Measurements from ENCODE around the gene PCNX4.

Gene PCNX4

GRCh38 chr14:60204104-60204842, 112.5 kb downstream of the PCNX4 start:
- Histone ChIP-seq H3K27ac (replicated peaks; ENCODE audit: low read length) (no peak overlapping the region), H3K27me3 (ENCODE audit: control insufficient read depth in 3 of 3, insufficient read depth in 3 of 3, low read depth in 1 of 3, low read length in 3 of 3) (peaks cover 0 to 11% (median 0%) of the 10 kb centered on the region in 3 experiments), H4K8ac (ENCODE audit: low read depth, low read length) (no peak overlapping the region), H3K4me2 (ENCODE audit: insufficient read depth, low read length, poor library complexity, severe bottlenecking) (no peak overlapping the region), H4K91ac (ENCODE audit: low read depth, low read length, poor library complexity) (no peak overlapping the region), H3K4ac (ENCODE audit: low read length) (no peak overlapping the region), H2BK120ac (ENCODE audit: low read depth, low read length) (no peak overlapping the region), H3K79me1 (ENCODE audit: low read depth, low read length) (no peaks in the 10 kb centered on the region), H3K36me3 (replicated peaks in 1 of 2; ENCODE audit: control insufficient read depth in 2 of 2, insufficient read depth in 2 of 2, low read length in 2 of 2) (no peaks in the 10 kb centered on the region), H3K4me1 (ENCODE audit: control insufficient read depth in 2 of 2, insufficient read depth in 1 of 2, low read depth in 1 of 2, low read length in 2 of 2) (peaks cover 0 to 8% of the 10 kb centered on the region in 2 donors), H3K14ac (ENCODE audit: low read length) (no peak overlapping the region), H2BK12ac (ENCODE audit: low read length) (no peak overlapping the region), H3K4me3 (ENCODE audit: low read length in 2 of 2) (no peak overlapping the region), H2BK15ac (ENCODE audit: low read length) (no peak overlapping the region), H2BK5ac (ENCODE audit: low read length) (no peak overlapping the region), H2AK5ac (ENCODE audit: low read depth, low read length) (no peak overlapping the region), H3K23ac (ENCODE audit: low read depth, low read length, poor library complexity) (no peak overlapping the region), H2AFZ (ENCODE audit: low read length) (no peak overlapping the region), H3K9ac (ENCODE audit: low read depth, low read length, poor library complexity) (no peak overlapping the region), H3K18ac (ENCODE audit: low read length) (no peak overlapping the region), H3K9me3 (replicated peaks in 1 of 2; ENCODE audit: control insufficient read depth in 2 of 2, insufficient read depth in 1 of 2, low read depth in 1 of 2, low read length in 2 of 2) (no peaks in the 10 kb centered on the region)
- no peak for DNase-seq (ENCODE audit: low spot score)
- WGBS, 2 donors (ENCODE audit: extremely low coverage in 2 of 2, insufficient read length in 2 of 2, insufficient replicate concordance in 1 of 2): no CpG with 5 or more reads among the region's 8 CpGs

GRCh38 chr14:60204843-60205774, 113.4 kb downstream of the PCNX4 start:
- no peak overlapping the region for H4K8ac ChIP-seq (ENCODE audit: low read depth, low read length)
- no peak overlapping the region for H3K23ac ChIP-seq (ENCODE audit: low read depth, low read length, poor library complexity)
- H3K4ac ChIP-seq (ENCODE audit: low read length): no peak overlapping the region
- H3K9me3 ChIP-seq (replicated peaks in 1 of 2; ENCODE audit: control insufficient read depth in 2 of 2, insufficient read depth in 1 of 2, low read depth in 1 of 2, low read length in 2 of 2): no peaks in the 10 kb centered on the region
- no peak overlapping the region for H2BK12ac ChIP-seq (ENCODE audit: low read length)
- H2BK120ac ChIP-seq (ENCODE audit: low read depth, low read length): no peak overlapping the region
- peaks cover 0 to 8% of the 10 kb centered on the region in 2 donors for H3K4me1 ChIP-seq (ENCODE audit: control insufficient read depth in 2 of 2, insufficient read depth in 1 of 2, low read depth in 1 of 2, low read length in 2 of 2)
- H3K4me2 ChIP-seq (ENCODE audit: insufficient read depth, low read length, poor library complexity, severe bottlenecking): no peak overlapping the region
- H2AFZ ChIP-seq (ENCODE audit: low read length): no peak overlapping the region
- no peak overlapping the region for H2BK5ac ChIP-seq (ENCODE audit: low read length)
- no CpG with 5 or more reads among the region's 6 CpGs for WGBS, 2 donors (ENCODE audit: extremely low coverage in 2 of 2, insufficient read length in 2 of 2, insufficient replicate concordance in 1 of 2)
- H3K18ac ChIP-seq (ENCODE audit: low read length): no peak overlapping the region
- no peak overlapping the region for H3K9ac ChIP-seq (ENCODE audit: low read depth, low read length, poor library complexity)
- H3K27ac ChIP-seq (replicated peaks; ENCODE audit: low read length): no peak overlapping the region
- H3K36me3 ChIP-seq (replicated peaks in 1 of 2; ENCODE audit: control insufficient read depth in 2 of 2, insufficient read depth in 2 of 2, low read length in 2 of 2): no peaks in the 10 kb centered on the region
- no peak overlapping the region for H2AK5ac ChIP-seq (ENCODE audit: low read depth, low read length)
- no peak overlapping the region for H3K4me3 ChIP-seq (ENCODE audit: low read length in 2 of 2)
- H2BK15ac ChIP-seq (ENCODE audit: low read length): no peak overlapping the region
- no peak overlapping the region for H4K91ac ChIP-seq (ENCODE audit: low read depth, low read length, poor library complexity)
- DNase-seq (ENCODE audit: low spot score): no peak
- H3K27me3 ChIP-seq (ENCODE audit: control insufficient read depth in 3 of 3, insufficient read depth in 3 of 3, low read depth in 1 of 3, low read length in 3 of 3): peaks cover 0 to 11% (median 0%) of the 10 kb centered on the region in 3 experiments
- no peak overlapping the region for H3K14ac ChIP-seq (ENCODE audit: low read length)
- no peaks in the 10 kb centered on the region for H3K79me1 ChIP-seq (ENCODE audit: low read depth, low read length)

- Histone ChIP-seq H3K14ac (ENCODE audit: low read length) (no peak overlapping the region), H3K4me1 (ENCODE audit: control insufficient read depth in 2 of 2, insufficient read depth in 1 of 2, low read depth in 1 of 2, low read length in 2 of 2) (peaks cover 4 to 8% of the 10 kb centered on the region in 2 donors), H3K23ac (ENCODE audit: low read depth, low read length, poor library complexity) (no peak overlapping the region), H2BK15ac (ENCODE audit: low read length) (no peak overlapping the region), H2BK120ac (ENCODE audit: low read depth, low read length) (no peak overlapping the region), H3K9me3 (replicated peaks in 1 of 2; ENCODE audit: control insufficient read depth in 2 of 2, insufficient read depth in 1 of 2, low read depth in 1 of 2, low read length in 2 of 2) (no peaks in the 10 kb centered on the region), H4K8ac (ENCODE audit: low read depth, low read length) (no peak overlapping the region), H3K27ac (replicated peaks; ENCODE audit: low read length) (no peak overlapping the region), H3K18ac (ENCODE audit: low read length) (no peak overlapping the region), H3K79me1 (ENCODE audit: low read depth, low read length) (no peaks in the 10 kb centered on the region), H3K27me3 (ENCODE audit: control insufficient read depth in 3 of 3, insufficient read depth in 3 of 3, low read depth in 1 of 3, low read length in 3 of 3) (peaks cover 0 to 11% (median 0%) of the 10 kb centered on the region in 3 experiments), H3K4ac (ENCODE audit: low read length) (no peak overlapping the region), H3K4me3 (ENCODE audit: low read length in 2 of 2) (no peak overlapping the region), H2AFZ (ENCODE audit: low read length) (no peak overlapping the region), H3K9ac (ENCODE audit: low read depth, low read length, poor library complexity) (no peak overlapping the region), H3K4me2 (ENCODE audit: insufficient read depth, low read length, poor library complexity, severe bottlenecking) (no peak overlapping the region), H3K36me3 (replicated peaks in 1 of 2; ENCODE audit: control insufficient read depth in 2 of 2, insufficient read depth in 2 of 2, low read length in 2 of 2) (no peaks in the 10 kb centered on the region), H2BK5ac (ENCODE audit: low read length) (no peak overlapping the region), H2AK5ac (ENCODE audit: low read depth, low read length) (no peak overlapping the region), H4K91ac (ENCODE audit: low read depth, low read length, poor library complexity) (no peak overlapping the region), H2BK12ac (ENCODE audit: low read length) (no peak overlapping the region)
- DNase-seq (ENCODE audit: low spot score): no peak
- WGBS, 2 donors (ENCODE audit: extremely low coverage in 2 of 2, insufficient read length in 2 of 2, insufficient replicate concordance in 1 of 2): no CpG with 5 or more reads among the region's 7 CpGs
Measured at GRCh38 chr14:60206249-60206670, 114.5 kb downstream of the PCNX4 start.

Measured in neuronal stem cell (in vitro differentiated cells).